Esophagus muscularis mucosa (tissue), 4 donors: ENCODE results near the gene SHKBP1. TPM values are rescaled to one million over a fixed set of nuclear protein-coding genes. Genes with fewer than 3 reads are reported as not detected.

ENCODE experiments used
- DNase-seq: peaks from one replicate; pipeline ENCODE4 v3.0.0-alpha.2; 2017; ENCODE audit errors: extremely low spot score
- H3K27ac ChIP-seq, 4 donors: fragments of 200-600 bp; sonication (generic); replicated peaks in 1 of 4; 1 replicate in 3 of 4; 2 replicates in 1 of 4; pipeline ENCODE4 v1.5.1; 2016 to 2019; ENCODE audit warnings: mild to moderate bottlenecking in 1 of 4
- H3K27me3 ChIP-seq, 4 donors: fragments of 200-600 bp; sonication (generic); one replicate each; pipeline versions ENCODE4 v1.5.1 to v1.6.0; 2016 to 2019
- H3K36me3 ChIP-seq, 4 donors: fragments of 200-600 bp; sonication (generic); one replicate each; pipeline ENCODE4 v1.5.1; 2016 to 2019
- H3K4me1 ChIP-seq, 4 donors: fragments of 200-600 bp; sonication (generic); one replicate each; pipeline ENCODE4 v1.5.1; 2016 to 2019
- H3K4me3 ChIP-seq, 4 donors: fragments of 200-600 bp; sonication (generic); 1 replicate in 2 of 4; 2 replicates in 2 of 4; pipeline ENCODE4 v1.5.1; 2016 to 2019; ENCODE audit warnings: mild to moderate bottlenecking in 4 of 4, moderate library complexity in 1 of 4
- H3K9me3 ChIP-seq, 4 donors: fragments of 200-600 bp; sonication (generic); 1 replicate in 3 of 4; 2 replicates in 1 of 4; pipeline ENCODE4 v1.5.1; 2016 to 2019
- EP300 ChIP-seq: sonication (generic); formaldehyde crosslinking; IDR thresholded peaks from one replicate; pipeline ENCODE4 v1.6.1; 2017; ENCODE audit warnings: antibody characterized with exemption
- POLR2A ChIP-seq: fragments of 450-650 bp; IDR thresholded peaks from one replicate; pipeline ENCODE4 v1.6.1; 2017; ENCODE audit warnings: antibody characterized with exemption, moderate library complexity, mild to moderate bottlenecking, low read depth
- POLR2AphosphoS5 ChIP-seq, 2 donors: sonication (generic); formaldehyde crosslinking; IDR thresholded peaks; one replicate each; pipeline ENCODE4 v1.6.1; 2017; ENCODE audit warnings: antibody characterized with exemption in 2 of 2
- WGBS: methylation state at CpG from one replicate; pipeline ENCODE4 v1.1.5; 2018; 5-methylcytosine and 5-hydroxymethylcytosine counted together
- intact Hi-C: fragments of 100-400 bp; cut with DNase I; formaldehyde crosslinking; loops from one replicate; pipeline ENCODE4 v1.15.1; 2023
- total RNA-seq, 4 donors: library from RNA; depleted of rRNA; stranded (reverse); fragments of >200 nt; gene quantifications; one replicate each; pipeline versions ENCODE4 v1.1.0 to v1.2.1, GENCODE V29; 2016
- TF ChIP-seq, protein P1 (sequence below), 3 experiments: fragments of 200-600 bp in 2 of 3; fragments of 450-650 bp in 1 of 3; sonication (generic) in 2 of 3; IDR thresholded peaks; one replicate each; pipeline ENCODE4 v1.5.1; 2017 to 2019; ENCODE audit warnings: antibody characterized with exemption in 3 of 3, mild to moderate bottlenecking in 2 of 3, moderate library complexity in 1 of 3

The SHKBP1 gene
- total RNA-seq, 4 donors from 2014 or later: 39.5 to 82.7 (median 52.7) TPM

DNA sequence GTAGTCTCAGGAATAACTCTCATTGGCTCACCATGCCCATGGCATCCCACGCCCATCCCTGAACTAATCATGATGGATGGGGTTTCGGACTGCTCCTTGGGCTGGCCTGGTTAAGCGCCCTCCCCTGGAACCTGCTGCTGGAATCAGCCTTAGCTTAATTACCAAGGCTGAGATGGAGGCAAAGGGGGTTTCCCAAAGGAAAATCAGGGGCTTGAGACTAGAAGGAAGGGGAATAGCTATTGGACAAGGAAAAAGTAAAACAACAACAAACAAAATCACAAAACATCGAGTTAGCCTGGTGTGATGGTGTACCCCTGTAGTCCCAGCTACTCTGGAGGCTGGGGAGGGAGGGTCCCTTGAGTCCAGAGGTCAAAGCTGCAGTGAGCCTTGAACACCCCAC, 25.7 kb upstream of the SHKBP1 start:
- no peak for DNase-seq
- peaks cover 0 to 35% (median 4%) of the 10 kb centered on the region in 4 donors for H3K27me3 ChIP-seq
- no peaks in the 10 kb centered on the region for H3K9me3 ChIP-seq
- H3K4me3 ChIP-seq: no peak overlapping the region
- WGBS: 81% methylated on average over 4 of the region's 4 CpGs
- intact Hi-C loops: no loop called here
- no peaks in the 10 kb centered on the region for H3K36me3 ChIP-seq
- peaks cover 3 to 10% (median 7%) of the 10 kb centered on the region in 4 donors for H3K4me1 ChIP-seq
- H3K27ac ChIP-seq: no peak overlapping the region
- TF ChIP-seq POLR2AphosphoS5 (IDR thresholded peaks at IDR 0.05) (no peak), POLR2A (no peak), EP300 (no peak)
- TF ChIP-seq, protein P1, sequence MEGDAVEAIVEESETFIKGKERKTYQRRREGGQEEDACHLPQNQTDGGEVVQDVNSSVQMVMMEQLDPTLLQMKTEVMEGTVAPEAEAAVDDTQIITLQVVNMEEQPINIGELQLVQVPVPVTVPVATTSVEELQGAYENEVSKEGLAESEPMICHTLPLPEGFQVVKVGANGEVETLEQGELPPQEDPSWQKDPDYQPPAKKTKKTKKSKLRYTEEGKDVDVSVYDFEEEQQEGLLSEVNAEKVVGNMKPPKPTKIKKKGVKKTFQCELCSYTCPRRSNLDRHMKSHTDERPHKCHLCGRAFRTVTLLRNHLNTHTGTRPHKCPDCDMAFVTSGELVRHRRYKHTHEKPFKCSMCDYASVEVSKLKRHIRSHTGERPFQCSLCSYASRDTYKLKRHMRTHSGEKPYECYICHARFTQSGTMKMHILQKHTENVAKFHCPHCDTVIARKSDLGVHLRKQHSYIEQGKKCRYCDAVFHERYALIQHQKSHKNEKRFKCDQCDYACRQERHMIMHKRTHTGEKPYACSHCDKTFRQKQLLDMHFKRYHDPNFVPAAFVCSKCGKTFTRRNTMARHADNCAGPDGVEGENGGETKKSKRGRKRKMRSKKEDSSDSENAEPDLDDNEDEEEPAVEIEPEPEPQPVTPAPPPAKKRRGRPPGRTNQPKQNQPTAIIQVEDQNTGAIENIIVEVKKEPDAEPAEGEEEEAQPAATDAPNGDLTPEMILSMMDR (IDR thresholded peaks at IDR 0.05): no peak

DNA sequence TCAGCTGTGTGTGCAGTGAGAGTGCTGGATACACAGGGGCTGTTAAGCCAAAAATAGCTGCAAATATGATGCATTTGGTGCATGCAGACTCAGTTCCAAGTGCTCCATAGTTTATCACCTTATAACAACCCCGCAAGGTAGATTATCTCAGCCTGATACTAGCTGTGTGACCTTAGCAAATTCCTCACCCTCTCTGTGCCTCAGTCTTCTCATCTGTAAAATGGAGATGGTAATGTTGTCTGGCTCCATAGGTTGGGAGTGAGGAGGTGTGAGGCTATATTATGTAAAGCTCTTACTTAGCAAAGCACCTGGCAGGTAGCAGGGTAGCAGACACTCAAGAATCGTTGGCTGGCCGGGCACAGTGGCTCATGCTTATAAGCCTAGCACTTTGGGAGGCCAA, 23.8 kb upstream of the SHKBP1 start:
- TF ChIP-seq EP300 (no peak), POLR2AphosphoS5 (IDR thresholded peaks at IDR 0.05) (no peak), POLR2A (no peak)
- TF ChIP-seq, protein P1 (IDR thresholded peaks at IDR 0.05): no peak
- no peak for DNase-seq
- Histone ChIP-seq H3K4me3 (no peak overlapping the region), H3K27me3 (peaks cover 0 to 35% (median 4%) of the 10 kb centered on the region in 4 donors), H3K4me1 (peaks cover 3 to 10% (median 7%) of the 10 kb centered on the region in 4 donors), H3K36me3 (no peaks in the 10 kb centered on the region), H3K27ac (no peak overlapping the region), H3K9me3 (no peaks in the 10 kb centered on the region)
- WGBS: 88% methylated on average over 3 of the region's 3 CpGs
- intact Hi-C loops: no loop called here

DNA sequence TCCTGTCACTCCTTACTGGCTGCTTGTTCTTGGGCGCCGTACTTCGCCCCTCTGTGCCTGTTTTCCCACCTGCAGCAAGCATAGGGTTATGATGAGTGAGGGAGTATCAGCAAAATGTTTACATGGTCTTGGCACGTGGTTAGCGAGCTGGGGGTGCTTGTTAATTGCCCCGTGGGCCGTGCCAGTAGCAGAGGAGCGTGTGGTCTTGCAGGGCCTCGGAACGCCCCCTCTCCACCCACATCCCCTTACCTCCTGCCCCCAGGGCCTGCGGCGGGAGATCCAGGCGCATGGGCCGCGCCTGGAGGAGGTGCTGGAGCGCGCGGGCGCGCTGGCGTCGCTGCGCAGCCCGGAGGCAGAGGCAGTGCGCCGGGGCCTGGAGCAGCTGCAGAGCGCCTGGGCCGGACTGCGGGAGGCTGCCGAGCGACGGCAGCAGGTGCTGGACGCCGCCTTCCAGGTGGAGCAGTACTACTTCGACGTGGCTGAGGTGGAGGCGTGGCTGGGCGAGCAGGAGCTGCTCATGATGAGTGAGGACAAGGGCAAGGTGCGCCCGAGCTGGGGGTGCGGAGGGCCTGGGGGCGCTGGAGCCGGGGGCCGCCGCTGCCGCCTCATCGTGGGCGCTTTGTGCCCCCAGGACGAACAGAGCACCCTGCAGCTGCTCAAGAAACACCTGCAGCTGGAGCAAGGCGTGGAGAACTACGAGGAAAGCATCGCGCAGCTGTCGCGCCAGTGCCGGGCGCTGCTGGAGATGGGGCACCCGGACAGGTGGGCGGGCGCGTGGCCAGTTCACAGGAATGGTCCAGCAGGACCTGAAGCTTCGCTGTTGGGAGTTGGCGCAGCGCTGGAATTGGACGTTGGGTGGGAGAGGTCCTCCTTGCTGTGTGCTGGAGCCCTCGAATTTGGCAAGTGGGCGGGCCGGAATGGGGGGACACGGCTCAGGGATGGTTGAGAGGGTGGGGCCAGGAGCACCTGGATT, 22.5 kb upstream of the SHKBP1 start:
- H3K27me3 ChIP-seq: peaks cover 0 to 30% (median 4%) of the 10 kb centered on the region in 4 donors
- H3K4me1 ChIP-seq: peaks cover under 1 to 6% (median 3%) of the 10 kb centered on the region in 4 donors
- no peaks in the 10 kb centered on the region for H3K9me3 ChIP-seq
- intact Hi-C loops: no loop called here
- H3K4me3 ChIP-seq: no peak overlapping the region
- no peaks in the 10 kb centered on the region for H3K36me3 ChIP-seq
- no peak for TF ChIP-seq POLR2AphosphoS5 (IDR thresholded peaks at IDR 0.05)
- no peak for DNase-seq
- H3K27ac ChIP-seq: no peak overlapping the region
- 39% methylated on average over 19 of the region's 69 CpGs for WGBS

DNA sequence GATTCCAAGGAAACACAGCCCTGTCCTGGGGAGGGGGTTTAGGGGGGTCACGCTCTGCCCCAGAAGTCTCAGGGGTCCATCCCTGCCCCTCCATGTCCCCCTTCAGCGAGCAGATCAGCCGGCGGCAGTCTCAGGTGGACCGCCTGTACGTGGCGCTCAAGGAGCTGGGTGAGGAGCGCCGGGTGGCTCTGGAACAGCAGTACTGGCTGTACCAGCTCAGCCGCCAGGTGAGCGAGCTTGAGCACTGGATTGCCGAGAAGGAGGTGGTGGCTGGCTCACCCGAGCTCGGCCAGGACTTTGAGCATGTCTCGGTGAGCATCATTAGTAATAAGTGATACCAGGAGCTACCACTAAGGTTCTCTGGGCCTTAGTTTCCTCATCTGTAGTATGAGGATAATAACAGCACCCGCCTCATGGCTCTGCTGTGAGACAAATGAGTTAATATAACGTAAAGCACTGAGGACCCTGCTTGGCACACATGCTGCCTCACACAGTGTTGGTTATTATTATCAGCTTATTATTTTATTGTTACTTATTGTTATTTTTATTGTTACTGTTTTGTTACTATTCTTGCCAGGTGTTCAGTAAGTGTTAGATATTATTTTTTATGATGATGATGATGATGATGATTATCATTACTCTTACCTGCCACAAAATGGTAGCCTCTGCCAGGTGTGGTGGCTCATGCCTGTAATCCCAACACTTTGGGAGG, 20.5 kb upstream of the SHKBP1 start:
- DNase-seq: no peak
- Histone ChIP-seq H3K27ac (no peak overlapping the region), H3K4me1 (no peaks in the 10 kb centered on the region), H3K27me3 (peaks cover 0 to 34% (median 4%) of the 10 kb centered on the region in 4 donors), H3K4me3 (no peak overlapping the region), H3K36me3 (peaks cover 0 to 10% (median 2%) of the 10 kb centered on the region in 4 donors), H3K9me3 (no peaks in the 10 kb centered on the region)
- WGBS: 91% methylated on average over 17 of the region's 17 CpGs
- intact Hi-C loops: no loop called here
- TF ChIP-seq POLR2A (no peak), EP300 (no peak), POLR2AphosphoS5 (IDR thresholded peaks at IDR 0.05) (no peak)

DNA sequence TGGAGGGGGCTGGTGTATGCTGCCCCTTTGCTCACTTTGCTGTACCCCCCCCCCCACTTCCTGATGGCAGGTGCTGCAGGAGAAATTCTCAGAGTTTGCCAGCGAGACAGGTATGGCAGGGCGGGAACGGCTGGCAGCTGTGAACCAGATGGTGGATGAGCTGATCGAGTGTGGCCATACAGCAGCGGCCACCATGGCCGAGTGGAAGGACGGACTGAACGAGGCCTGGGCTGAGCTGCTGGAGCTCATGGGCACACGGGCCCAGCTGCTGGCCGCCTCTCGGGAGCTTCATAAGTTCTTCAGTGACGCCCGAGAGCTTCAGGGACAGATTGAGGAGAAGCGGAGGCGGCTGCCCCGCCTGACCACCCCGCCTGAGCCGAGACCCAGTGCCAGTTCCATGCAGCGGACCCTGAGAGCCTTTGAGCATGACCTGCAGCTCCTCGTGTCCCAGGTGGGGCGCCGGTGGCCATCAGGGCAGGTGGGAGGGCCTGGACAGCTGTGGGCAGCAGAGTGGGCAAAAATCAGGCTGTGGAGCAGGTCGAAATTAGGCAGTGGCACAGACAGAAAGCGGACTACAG, 19.6 kb upstream of the SHKBP1 start:
- TF ChIP-seq POLR2AphosphoS5 (IDR thresholded peaks at IDR 0.05): no peak
- TF ChIP-seq EP300: no peak
- TF ChIP-seq, protein P1 (IDR thresholded peaks at IDR 0.05): no peak
- TF ChIP-seq POLR2A: no peak
- Histone ChIP-seq H3K27ac (no peak overlapping the region), H3K9me3 (no peaks in the 10 kb centered on the region), H3K27me3 (peaks cover 0 to 34% (median 4%) of the 10 kb centered on the region in 4 donors), H3K4me1 (no peaks in the 10 kb centered on the region), H3K36me3 (peaks cover 0 to 10% (median 2%) of the 10 kb centered on the region in 4 donors), H3K4me3 (no peak overlapping the region)
- intact Hi-C loops: no loop called here
- no peak for DNase-seq
- 92% methylated on average over 11 of the region's 24 CpGs for WGBS
